ENCODE results near the gene DEFB129.

DNA sequence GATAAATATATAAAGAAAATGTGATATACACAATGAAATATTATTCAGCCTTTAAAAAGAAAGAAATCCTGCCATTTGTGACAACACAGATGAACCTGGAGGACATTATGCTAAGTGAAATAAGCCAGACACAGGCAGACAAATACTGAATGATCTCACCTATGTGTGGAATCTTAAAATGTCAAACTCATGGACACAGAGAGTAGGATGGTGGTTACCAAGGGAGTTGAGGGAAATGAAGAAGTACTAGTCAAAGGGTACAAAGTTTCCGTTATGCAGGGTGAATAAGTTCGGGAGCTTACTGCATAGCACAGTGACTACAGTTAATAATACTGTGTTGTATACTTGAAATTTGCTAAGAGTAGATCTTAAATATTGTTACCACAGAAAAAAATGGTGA is 15.8 kb downstream of the DEFB129 start:
- TF ChIP-seq, protein P1, sequence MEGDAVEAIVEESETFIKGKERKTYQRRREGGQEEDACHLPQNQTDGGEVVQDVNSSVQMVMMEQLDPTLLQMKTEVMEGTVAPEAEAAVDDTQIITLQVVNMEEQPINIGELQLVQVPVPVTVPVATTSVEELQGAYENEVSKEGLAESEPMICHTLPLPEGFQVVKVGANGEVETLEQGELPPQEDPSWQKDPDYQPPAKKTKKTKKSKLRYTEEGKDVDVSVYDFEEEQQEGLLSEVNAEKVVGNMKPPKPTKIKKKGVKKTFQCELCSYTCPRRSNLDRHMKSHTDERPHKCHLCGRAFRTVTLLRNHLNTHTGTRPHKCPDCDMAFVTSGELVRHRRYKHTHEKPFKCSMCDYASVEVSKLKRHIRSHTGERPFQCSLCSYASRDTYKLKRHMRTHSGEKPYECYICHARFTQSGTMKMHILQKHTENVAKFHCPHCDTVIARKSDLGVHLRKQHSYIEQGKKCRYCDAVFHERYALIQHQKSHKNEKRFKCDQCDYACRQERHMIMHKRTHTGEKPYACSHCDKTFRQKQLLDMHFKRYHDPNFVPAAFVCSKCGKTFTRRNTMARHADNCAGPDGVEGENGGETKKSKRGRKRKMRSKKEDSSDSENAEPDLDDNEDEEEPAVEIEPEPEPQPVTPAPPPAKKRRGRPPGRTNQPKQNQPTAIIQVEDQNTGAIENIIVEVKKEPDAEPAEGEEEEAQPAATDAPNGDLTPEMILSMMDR (IDR thresholded peaks at IDR 0.05): no peak
- no peak for TF ChIP-seq POLR2A (IDR thresholded peaks at IDR 0.05)
